ENCODE measurements around the gene GLDN. TPM values are rescaled to one million over a fixed set of nuclear protein-coding genes. Genes with fewer than 3 reads are reported as not detected.

GLDN gene
- total and polyA plus RNA-seq, 2 experiments from 2014 or later, result 0.32 to 1.2 TPM

- H3K36me3 ChIP-seq (ENCODE audit: insufficient read depth), result no peaks in the 10 kb centered on the region
- no peak overlapping the region for H2AFZ ChIP-seq
- no peaks in the 10 kb centered on the region for H3K79me2 ChIP-seq (replicated peaks; ENCODE audit: insufficient read depth)
- no peak overlapping the region for H3K27ac ChIP-seq (ENCODE audit: low read depth)
- H4K20me1 ChIP-seq (replicated peaks; ENCODE audit: insufficient read depth), result no peaks in the 10 kb centered on the region
- Mint-ChIP-seq H3K9me3 (no peaks in the 10 kb centered on the region), H3K36me3 (ENCODE audit: low read depth) (no peaks in the 10 kb centered on the region), H3K4me1 (peaks cover 2% of the 10 kb centered on the region; the same call in 2 of the 3 replicates), H3K27me3 (ENCODE audit: insufficient read depth, low read depth, poor library complexity) (peaks cover 6% of the 10 kb centered on the region), H3K27ac (no peak overlapping the region), H3K4me3 (no peak overlapping the region)
- ATAC-seq, result no peak
- H3K4me1 ChIP-seq (ENCODE audit: insufficient read depth), result no peaks in the 10 kb centered on the region
- H3K4me2 ChIP-seq, result no peak overlapping the region
- no peak for DNase-seq (ENCODE audit: low spot score)
- H3K9me2 ChIP-seq (ENCODE audit: insufficient read depth), result peaks cover 3% of the 10 kb centered on the region; the same call in 1 of the 2 replicates
- no peaks in the 10 kb centered on the region for H3K27me3 ChIP-seq (ENCODE audit: insufficient read depth)
- no peak overlapping the region for H3K4me3 ChIP-seq
- TF ChIP-seq ETS1 (IDR thresholded peaks at IDR 0.05) (no peak), ZNF462 (CRISPR knock-in tag; IDR thresholded peaks at IDR 0.05) (no peak), CREB1 (CRISPR knock-in tag; IDR thresholded peaks at IDR 0.05; ENCODE audit: low read depth) (no peak), JUNB (IDR thresholded peaks at IDR 0.05; ENCODE audit: unreplicated experiment) (no peak), POLR2AphosphoS5 (IDR thresholded peaks at IDR 0.05; ENCODE audit: low read depth) (no peak), ZNF114 (CRISPR knock-in tag; IDR thresholded peaks at IDR 0.05) (no peak), EZH2 (IDR thresholded peaks at IDR 0.05; ENCODE audit: low read depth, unreplicated experiment) (no peak), ZNF331 (CRISPR knock-in tag; IDR thresholded peaks at IDR 0.05; ENCODE audit: low read depth) (no peak), EZH2phosphoT487 (IDR thresholded peaks at IDR 0.05; ENCODE audit: unreplicated experiment) (no peak), REST (IDR thresholded peaks at IDR 0.05; ENCODE audit: unreplicated experiment) (no peak), STAT1 (IDR thresholded peaks at IDR 0.05; ENCODE audit: unreplicated experiment) (no peak), NANOG (IDR thresholded peaks at IDR 0.05; ENCODE audit: borderline replicate concordance) (no peak), CTCF (conservative IDR thresholded peaks at IDR 0.05; ENCODE audit: low read depth in 2 of 2) (no peak)
- H3F3A ChIP-seq (replicated peaks; ENCODE audit: low read depth), result no peaks in the 10 kb centered on the region
These were observed 28.4 kb upstream of the GLDN start for GRCh38 chr15:51313074-51313393.

All from GM23338 (cell line).